ENCODE measurements around the gene TMTC2. TPM values are rescaled to one million over a fixed set of nuclear protein-coding genes. Genes with fewer than 3 reads are reported as not detected.

TMTC2 gene
- total RNA-seq, 2 experiments from 2014 or later, result 5.1 to 6.0 TPM

DNA sequence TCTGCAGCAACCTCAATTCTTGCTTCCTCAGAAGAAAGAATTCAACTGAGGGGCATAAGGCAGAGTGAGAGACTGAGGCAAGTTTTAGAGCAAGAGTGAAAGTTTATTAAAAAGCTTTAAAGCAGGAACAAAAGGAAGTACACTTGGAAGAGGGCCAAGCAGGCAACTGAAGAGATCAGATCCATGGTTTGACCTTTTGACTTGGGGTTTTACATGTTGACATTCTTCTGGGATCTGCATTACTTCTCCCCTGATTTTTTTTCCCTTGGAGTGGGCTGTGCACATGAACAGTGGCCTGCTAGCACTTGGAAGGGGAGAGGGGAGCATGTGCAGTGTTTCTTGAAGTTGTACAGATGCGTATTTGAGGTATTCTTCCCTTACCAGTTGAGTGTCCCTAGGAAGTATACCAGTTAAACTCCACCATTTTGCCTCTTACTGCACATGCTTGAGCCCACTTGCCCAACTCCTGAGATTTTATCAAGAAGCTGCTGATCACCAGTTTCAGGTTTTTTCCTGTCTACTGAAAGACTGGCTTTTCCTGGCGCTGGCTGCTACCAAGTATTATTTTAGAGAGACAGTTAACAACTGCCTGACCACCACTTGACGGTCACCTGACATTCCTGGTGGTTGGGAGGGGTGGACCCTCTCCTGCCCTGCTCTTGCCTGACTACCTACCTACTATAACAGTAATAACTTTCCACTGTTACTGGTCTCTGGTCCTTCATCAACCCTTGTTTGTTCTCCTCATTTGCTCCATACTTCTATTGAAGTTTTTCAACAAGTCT, 26.0 kb upstream of the TMTC2 start:
- POLR2A ChIA-PET, result no interaction called here
- no peak for DNase-seq
- Mint-ChIP-seq H3K36me3 (ENCODE audit: low read depth) (no peaks in the 10 kb centered on the region), H3K27me3 (peaks cover 10% of the 10 kb centered on the region), H3K4me1 (peaks cover 2% of the 10 kb centered on the region), H3K27ac (no peak overlapping the region), H3K9me3 (peaks cover 2% of the 10 kb centered on the region), H3K4me3 (no peak overlapping the region)
- CTCF ChIA-PET, result no interaction called here

DNA sequence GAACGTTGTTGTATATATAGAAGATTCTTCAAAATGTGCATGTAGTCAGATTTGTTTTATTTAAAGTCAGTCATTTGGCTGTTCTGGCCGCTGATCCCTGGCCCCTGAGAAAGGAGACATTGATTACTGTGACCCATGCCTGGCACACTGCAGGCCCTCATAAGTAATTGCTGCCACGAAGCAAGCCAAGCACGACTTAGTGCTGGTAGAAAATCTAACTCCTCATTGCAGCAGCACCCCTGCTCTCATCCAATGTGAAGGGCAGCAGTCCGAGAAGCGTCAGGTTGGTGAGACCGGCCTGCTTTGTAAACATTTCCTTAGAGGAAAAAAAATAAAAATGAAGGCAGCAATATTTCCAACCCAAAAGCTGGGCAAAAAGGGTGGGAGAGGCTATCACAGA, 22.8 kb upstream of the TMTC2 start:
- no peaks in the 10 kb centered on the region for H3K36me3 Mint-ChIP-seq (ENCODE audit: low read depth)
- no peak overlapping the region for H3K4me3 Mint-ChIP-seq
- POLR2A ChIA-PET, result no interaction called here
- H3K27ac Mint-ChIP-seq, result no peak overlapping the region
- CTCF ChIA-PET, result no interaction called here
- peaks cover 2% of the 10 kb centered on the region for H3K4me1 Mint-ChIP-seq
- H3K27me3 Mint-ChIP-seq, result peaks cover 17% of the 10 kb centered on the region
- H3K9me3 Mint-ChIP-seq, result no peaks in the 10 kb centered on the region
- no peak for DNase-seq

DNA sequence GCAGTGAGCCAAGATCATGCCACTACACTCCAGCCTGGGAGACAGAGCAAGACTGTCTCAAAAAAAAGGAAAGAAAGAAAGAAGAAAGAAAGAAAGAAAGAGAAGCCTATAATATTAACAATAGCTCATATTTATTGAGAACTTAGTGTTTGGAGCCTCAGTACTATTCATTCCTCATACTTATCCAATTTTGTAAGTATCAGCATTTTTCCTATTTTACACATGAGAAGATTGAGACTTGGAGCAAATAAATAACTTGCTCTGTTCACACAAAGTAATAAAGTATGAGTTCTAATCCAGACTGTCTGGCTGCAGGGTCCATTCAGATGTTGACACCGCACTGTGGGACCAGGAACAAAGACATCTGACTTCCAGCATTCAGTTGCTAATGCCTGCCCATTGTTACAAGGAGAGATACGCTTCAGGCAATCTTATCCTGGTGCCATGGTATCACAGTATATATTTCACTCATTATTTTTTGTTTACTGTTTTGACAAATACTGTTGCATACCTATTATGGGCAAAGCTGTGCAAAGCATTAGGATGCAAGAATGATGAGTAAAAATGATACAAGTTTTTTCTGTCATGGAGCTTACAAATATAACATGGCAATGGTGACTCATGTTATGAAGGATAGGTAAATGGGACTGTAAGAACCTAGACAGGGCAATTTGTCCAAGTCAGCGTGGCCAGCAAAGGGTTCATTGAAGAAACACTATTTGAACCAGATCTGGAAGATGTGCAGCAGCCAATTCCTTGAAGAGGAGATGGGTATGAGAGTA, 21.4 kb upstream of the TMTC2 start:
- Mint-ChIP-seq H3K36me3 (ENCODE audit: low read depth) (no peaks in the 10 kb centered on the region), H3K27ac (no peak overlapping the region), H3K27me3 (peaks cover 15% of the 10 kb centered on the region), H3K4me1 (peaks cover 2% of the 10 kb centered on the region), H3K9me3 (no peaks in the 10 kb centered on the region), H3K4me3 (no peak overlapping the region)
- no peak for DNase-seq
- CTCF ChIA-PET, result interaction anchor here (0.9 to 1.8 kb wide), 2 partner anchors 19 to 21 kb away, joined by 4 to 7 read pairs; partner anchors contain the start of gene TMTC2
- POLR2A ChIA-PET, result no interaction called here

DNA sequence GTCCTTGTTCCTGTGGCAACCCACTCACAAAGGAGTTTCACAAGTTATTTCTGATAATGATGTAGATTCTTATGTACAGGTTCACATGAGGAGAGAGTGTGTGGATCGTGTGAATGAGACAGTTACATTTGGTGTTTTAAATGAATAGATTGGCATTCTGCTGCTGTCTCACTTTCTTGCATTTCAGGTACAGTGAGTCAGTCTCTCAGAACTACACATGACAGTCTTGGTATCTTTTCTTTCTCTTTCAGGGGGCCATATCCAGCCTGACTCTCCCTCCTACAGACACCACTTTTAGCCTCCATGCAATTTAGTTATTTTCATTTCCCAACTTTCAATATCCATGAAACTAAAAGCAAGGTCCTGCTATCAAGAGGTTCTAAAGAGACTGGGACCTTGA, 19.9 kb upstream of the TMTC2 start:
- H3K4me1 Mint-ChIP-seq, result peaks cover 2% of the 10 kb centered on the region
- no peak overlapping the region for H3K27ac Mint-ChIP-seq
- no peaks in the 10 kb centered on the region for H3K36me3 Mint-ChIP-seq (ENCODE audit: low read depth)
- no peak for DNase-seq
- ChIA-PET CTCF (interaction anchor here (1.8 kb wide), 1 partner anchor 19 kb away, joined by 7 read pairs; the partner anchor contains the start of gene TMTC2), POLR2A (no interaction called here)
- H3K9me3 Mint-ChIP-seq, result no peaks in the 10 kb centered on the region
- no peak overlapping the region for H3K4me3 Mint-ChIP-seq
- peaks cover 15% of the 10 kb centered on the region for H3K27me3 Mint-ChIP-seq

DNA sequence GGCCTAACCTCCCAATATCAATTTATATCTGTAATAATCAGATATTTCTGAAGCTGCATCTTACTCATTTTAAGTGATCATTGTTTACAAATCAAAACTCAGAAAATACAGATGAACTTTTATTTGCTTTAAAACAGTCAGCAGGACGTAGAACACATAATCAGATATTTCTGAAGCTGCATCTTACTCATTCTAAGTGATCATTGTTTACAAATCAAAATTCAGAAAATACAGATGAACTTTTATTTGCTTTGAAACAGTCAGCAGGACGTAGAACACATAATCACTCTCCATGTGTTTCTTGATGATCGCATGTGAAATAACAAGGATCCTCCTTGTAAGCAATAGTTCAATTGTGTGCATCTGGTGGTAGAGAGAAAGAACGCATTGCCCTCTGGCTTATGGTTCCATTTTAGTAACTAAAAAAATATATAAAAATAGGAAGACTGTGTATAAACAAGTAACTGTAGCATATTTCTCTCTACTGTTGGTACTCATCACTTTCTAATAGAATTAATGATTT, 15.0 kb upstream of the TMTC2 start:
- no peak overlapping the region for H3K27ac Mint-ChIP-seq
- no peaks in the 10 kb centered on the region for H3K4me1 Mint-ChIP-seq
- POLR2A ChIA-PET, result no interaction called here
- no peak overlapping the region for H3K4me3 Mint-ChIP-seq
- H3K9me3 Mint-ChIP-seq, result no peaks in the 10 kb centered on the region
- CTCF ChIA-PET, result no interaction called here
- H3K36me3 Mint-ChIP-seq (ENCODE audit: low read depth), result no peaks in the 10 kb centered on the region
- H3K27me3 Mint-ChIP-seq, result peaks cover 8% of the 10 kb centered on the region
- no peak for DNase-seq

DNA sequence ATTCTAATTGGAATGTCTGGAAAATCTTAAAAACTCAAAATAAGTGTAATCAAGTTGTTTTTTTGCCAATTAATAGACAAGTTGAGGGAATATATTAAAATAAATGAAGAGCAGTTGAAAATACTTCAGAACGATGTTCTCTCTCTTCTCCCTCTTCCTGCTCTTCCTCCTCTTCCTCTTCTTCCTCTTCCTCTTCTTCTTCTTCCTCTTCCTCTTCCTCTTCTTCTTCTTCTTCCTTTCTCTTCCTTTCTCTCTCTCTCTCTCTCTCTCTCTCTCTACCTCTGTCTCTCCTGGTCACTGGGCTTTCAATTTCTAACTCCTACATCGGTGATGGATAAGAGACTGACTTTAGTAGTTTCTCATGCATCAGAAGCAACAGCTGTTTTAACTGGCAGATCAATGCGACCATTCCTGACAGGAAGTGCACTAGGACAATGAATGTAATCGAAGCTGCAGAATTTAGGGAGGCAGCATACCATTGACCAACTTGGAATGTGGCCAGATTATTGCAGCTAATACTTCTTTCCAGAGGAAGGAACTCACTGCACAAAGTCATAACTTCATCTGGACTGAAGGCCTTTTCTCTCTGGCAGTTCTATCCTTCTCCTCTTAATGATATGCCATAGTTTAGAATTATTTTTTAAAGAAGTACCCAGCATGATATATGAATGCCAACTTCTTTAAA, 13.8 kb upstream of the TMTC2 start:
- Mint-ChIP-seq H3K4me3 (no peak overlapping the region), H3K9me3 (no peaks in the 10 kb centered on the region), H3K4me1 (no peaks in the 10 kb centered on the region), H3K27me3 (peaks cover 5% of the 10 kb centered on the region), H3K27ac (no peak overlapping the region), H3K36me3 (ENCODE audit: low read depth) (no peaks in the 10 kb centered on the region)
- ChIA-PET POLR2A (no interaction called here), CTCF (interaction anchor here (5.6 kb wide), 1 partner anchor 13 kb away, joined by 37 read pairs; the partner anchor contains the start of gene TMTC2)
- DNase-seq, result no peak

DNA sequence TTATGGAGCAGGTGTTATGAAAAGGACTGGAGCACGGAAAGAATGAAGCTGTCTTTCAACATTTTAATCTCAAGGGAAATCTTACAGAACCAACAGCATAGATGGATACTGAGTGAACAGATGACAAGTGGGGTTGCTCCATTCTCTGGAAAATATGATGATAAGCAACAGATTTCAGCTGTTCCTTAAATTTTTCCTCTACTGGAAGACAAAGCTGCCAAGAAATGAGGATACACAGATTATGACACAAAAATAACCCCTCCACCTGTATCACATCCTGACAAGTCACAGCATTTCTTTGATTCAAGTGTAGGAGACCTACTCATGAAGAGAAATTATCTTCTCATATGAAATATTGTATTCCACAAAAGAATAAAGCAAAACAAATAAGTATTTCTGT, 13.0 kb upstream of the TMTC2 start:
- Mint-ChIP-seq H3K27ac (no peak overlapping the region), H3K4me1 (no peaks in the 10 kb centered on the region), H3K4me3 (no peak overlapping the region), H3K27me3 (peaks cover 5% of the 10 kb centered on the region), H3K9me3 (no peaks in the 10 kb centered on the region), H3K36me3 (ENCODE audit: low read depth) (no peaks in the 10 kb centered on the region)
- CTCF ChIA-PET, result interaction anchor here (5.6 kb wide), 1 partner anchor 12 kb away, joined by 37 read pairs; the partner anchor contains the start of gene TMTC2
- POLR2A ChIA-PET, result no interaction called here
- DNase-seq, result no peak

DNA sequence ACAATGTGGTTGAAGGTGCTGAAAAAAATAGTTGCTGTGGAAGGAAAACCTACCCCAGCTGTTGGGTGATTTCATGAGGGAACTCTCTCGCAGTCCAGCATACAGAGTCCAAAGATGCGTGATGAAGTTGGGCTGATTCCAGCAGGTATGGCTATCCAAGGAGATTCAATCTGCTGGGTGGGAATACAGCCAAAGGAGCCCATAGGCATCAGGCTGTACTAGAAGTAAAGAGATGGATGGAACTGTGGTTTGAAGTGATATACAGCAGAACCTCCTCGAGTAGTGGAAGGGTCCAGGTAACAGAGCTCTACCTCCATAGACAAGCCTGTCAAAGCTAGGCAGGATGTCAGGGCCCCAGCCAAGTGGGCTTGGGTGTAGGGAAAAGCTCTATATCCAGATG, 11.5 kb upstream of the TMTC2 start:
- POLR2A ChIA-PET, result interaction anchor here (1.1 kb wide), 1 partner anchor 10 kb away, joined by 3 read pairs; no protein-coding TSS in a partner anchor
- CTCF ChIA-PET, result interaction anchor here (5.6 kb wide), 1 partner anchor 11 kb away, joined by 37 read pairs; the partner anchor contains the start of gene TMTC2
- no peaks in the 10 kb centered on the region for H3K9me3 Mint-ChIP-seq

DNA sequence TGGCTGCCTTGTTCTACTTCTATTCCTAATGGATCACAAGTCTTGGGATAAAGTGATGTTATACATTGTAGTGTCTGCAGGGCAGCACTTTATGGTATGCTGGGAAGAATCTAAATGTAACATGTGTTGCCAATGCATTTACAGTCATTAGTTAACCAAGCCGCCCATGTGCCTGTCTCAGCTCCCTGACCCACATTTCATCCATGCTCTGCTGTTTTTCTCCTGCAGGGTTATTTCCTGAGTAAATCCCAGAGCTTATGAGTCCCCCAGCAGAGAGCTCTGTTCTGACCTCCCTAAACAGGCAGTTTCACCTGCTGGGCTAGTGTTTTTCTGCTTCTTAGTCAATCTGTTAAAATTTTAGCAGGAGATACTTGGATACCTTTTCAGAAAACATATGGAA, 4.4 kb upstream of the TMTC2 start:
- Mint-ChIP-seq H3K4me3 (no peak overlapping the region), H3K9me3 (no peaks in the 10 kb centered on the region), H3K4me1 (peaks cover 3% of the 10 kb centered on the region), H3K27me3 (peaks cover 21% of the 10 kb centered on the region), H3K27ac (no peak overlapping the region), H3K36me3 (ENCODE audit: low read depth) (no peaks in the 10 kb centered on the region)
- no peak for DNase-seq
- ChIA-PET POLR2A (no interaction called here), CTCF (no interaction called here)

More for the DNA sequence above, 11.5 kb upstream of the TMTC2 start:
- Mint-ChIP-seq H3K27ac (no peak overlapping the region), H3K4me1 (no peaks in the 10 kb centered on the region), H3K27me3 (peaks cover 5% of the 10 kb centered on the region), H3K4me3 (no peak overlapping the region), H3K36me3 (ENCODE audit: low read depth) (no peaks in the 10 kb centered on the region)
- no peak for DNase-seq

DNA sequence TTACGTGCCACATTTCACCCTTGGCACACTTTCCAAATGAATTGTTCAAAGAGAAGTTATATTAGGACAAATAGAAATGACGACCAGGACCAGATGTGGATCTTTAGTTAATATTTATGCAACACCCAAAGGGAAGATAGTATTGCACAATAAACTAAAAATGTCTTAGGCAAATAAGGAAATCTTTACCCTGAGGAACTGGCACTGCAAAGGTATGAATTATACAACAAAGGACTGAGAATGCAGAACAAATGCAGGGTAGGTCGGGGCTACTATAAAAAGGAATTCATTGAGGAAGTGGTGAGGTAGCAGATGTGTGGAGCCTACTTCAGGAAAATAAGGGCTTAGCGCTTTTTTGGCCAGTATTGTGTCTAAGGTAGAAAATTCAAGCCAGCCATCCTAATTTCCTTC, 3.9 kb upstream of the TMTC2 start:
- Mint-ChIP-seq H3K4me1 (peaks cover 4% of the 10 kb centered on the region), H3K9me3 (no peaks in the 10 kb centered on the region), H3K36me3 (ENCODE audit: low read depth) (no peaks in the 10 kb centered on the region), H3K27me3 (peaks cover 21% of the 10 kb centered on the region), H3K27ac (no peak overlapping the region), H3K4me3 (no peak overlapping the region)
- CTCF ChIA-PET, result no interaction called here
- POLR2A ChIA-PET, result no interaction called here
- no peak for DNase-seq

DNA sequence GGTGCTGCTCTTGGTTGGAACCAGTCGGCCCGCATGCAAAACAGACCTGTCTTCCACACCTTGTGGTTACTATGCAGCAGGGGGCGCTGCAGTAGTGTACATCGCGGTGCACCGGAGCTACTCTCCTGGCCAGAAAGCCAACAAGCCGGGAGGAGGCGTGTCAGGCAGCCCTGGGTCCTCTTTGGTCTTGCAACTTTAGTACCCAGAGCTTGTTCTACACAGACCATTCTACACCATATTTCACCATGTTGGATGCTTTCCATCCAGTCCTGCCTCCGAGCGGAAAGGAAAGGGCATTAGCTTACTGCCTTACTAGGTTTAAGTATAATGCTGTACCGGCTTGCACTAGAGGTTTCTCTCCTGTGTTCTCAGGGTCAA, 927 bp upstream of the TMTC2 start:
- ChIA-PET CTCF (interaction anchor here (0.6 to 3.6 kb wide), 46 partner anchors 10 to 1817 kb away, joined by 3 to 37 read pairs (median 4); partner anchors contain the start of genes CCDC59 and METTL25), POLR2A (interaction anchor here (0.6 to 2.5 kb wide), 6 partner anchors 9 to 328 kb away, joined by 3 to 14 read pairs (median 4); partner anchors contain the start of genes CCDC59 and METTL25)
- H3K36me3 Mint-ChIP-seq (ENCODE audit: low read depth), result no peaks in the 10 kb centered on the region
- peaks cover 21% of the 10 kb centered on the region for H3K27me3 Mint-ChIP-seq
- DNase-seq, result peak; percentile 94
- peaks cover 22% of the 10 kb centered on the region for H3K4me1 Mint-ChIP-seq
- peak overlapping the region; percentile 78 for H3K27ac Mint-ChIP-seq
- H3K9me3 Mint-ChIP-seq, result no peaks in the 10 kb centered on the region
- peak overlapping the region; percentile 85 for H3K4me3 Mint-ChIP-seq

DNA sequence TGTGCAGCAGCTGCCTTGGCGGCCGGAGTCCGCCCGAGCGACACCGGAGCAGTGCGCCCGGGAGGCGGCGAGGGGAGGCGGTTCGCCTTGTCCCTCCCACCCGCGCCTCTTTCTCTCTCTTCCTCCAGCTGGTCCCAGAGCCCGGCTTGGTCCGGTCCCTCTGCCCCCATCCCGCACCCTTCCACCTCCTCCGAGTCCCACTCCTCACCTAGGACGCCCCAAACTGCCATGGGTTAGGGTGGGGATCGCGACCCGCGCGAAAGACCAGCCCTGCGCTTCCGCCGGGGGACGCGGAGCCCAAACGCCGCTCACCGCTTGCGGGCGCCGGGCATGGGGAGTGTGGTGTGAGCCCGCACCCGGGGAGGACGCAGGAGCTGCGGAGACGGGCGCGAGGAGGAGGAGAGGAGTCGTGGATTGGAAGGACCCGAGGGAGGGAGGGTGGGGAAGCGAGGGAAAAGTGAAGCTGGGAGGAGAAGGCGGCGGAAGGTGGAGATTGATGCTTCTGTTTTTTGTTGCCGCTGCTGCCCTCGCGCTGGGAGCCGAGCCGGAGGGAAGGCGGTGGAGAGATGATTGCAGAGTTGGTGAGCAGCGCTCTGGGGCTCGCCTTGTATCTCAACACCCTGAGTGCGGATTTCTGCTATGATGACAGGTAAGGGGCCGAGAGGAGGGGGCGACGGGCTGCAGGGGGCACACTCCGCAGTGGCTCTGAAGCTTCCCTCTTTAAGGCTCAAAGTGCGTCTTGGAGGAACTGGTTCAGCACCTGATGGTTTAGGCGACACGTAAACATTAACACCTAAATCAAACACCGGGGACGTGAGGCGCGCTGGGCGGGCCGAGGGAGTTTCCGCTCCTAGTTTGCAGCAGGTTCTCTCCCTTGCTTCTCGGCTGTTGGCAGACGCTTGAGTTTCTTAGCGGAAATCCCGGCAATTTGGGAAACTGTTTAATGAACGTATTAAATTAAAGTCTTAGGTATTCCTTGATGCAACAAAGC, 610 bp downstream of the TMTC2 start:
- H3K36me3 Mint-ChIP-seq (ENCODE audit: low read depth), result no peaks in the 10 kb centered on the region
- peak overlapping the region; percentile 78 for H3K27ac Mint-ChIP-seq
- H3K9me3 Mint-ChIP-seq, result no peaks in the 10 kb centered on the region
- H3K4me1 Mint-ChIP-seq, result peaks cover 22% of the 10 kb centered on the region
- peak overlapping the region; percentile 85 for H3K4me3 Mint-ChIP-seq
- H3K27me3 Mint-ChIP-seq, result peaks cover 16% of the 10 kb centered on the region
- peak; percentile 70 for DNase-seq
- CTCF ChIA-PET, result interaction anchor here (0.5 to 3.6 kb wide), 15 partner anchors 10 to 337 kb away, joined by 3 to 37 read pairs (median 5); partner anchors contain the start of genes CCDC59 and METTL25
- POLR2A ChIA-PET, result interaction anchor here (1.0 to 2.5 kb wide), 4 partner anchors 11 to 329 kb away, joined by 3 to 14 read pairs (median 8); partner anchors contain the start of genes CCDC59 and METTL25

All from activated CD4-positive, alpha-beta memory T cell treated with anti-CD3 and anti-CD28 coated beads, Interleukin-2, amount 10 ng/mL, durations not matched to agents 7 days and 5 days (primary cell).